HG03457 (cell line): ENCODE results near the gene INTU.

Experiments
- ATAC-seq: cut with Tn5 transposase; IDR thresholded peaks from one replicate; pipeline ENCODE4 v1.9.1; 2021; ENCODE audit warnings: moderate number of reproducible peaks; ENCODE audit not compliant: unreplicated experiment

INTU gene

DNA sequence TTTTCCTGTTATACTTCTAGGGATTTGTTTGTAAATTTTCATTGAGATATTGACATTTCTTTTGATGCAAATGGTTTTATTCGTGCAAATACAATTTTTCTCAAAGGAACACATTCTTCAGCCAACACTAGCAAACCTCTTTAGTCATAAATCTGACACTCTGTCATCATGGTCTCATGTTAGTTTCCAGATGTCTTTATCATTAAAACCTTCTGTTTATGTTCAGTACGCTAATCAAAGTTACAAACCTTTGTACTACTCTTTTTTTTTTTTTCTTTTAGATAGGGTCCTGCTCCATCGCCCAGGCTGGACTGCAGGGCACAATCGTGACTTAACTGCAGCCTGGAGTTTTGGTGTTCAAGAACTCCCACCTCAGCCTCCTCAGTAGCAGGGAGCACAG is 104.5 kb downstream of the INTU start:
- ATAC-seq: no peak

DNA sequence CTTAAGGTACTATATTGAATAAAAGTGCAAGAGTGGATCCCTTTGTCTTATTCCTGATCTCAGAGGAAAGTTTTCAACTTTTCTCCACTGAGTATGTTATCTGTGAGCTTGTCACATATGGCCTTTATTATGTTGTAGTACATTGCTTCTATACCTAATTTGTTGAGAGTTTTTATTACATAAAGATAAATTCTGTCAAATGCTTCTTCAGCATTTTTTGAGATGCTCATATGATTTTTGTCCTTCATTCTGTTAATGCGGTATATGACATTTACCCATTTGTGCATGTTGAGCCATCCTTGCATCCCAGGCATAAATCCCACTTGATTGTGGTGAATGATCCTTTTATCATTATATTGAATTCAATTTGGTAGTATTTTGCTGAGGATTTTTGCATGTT is 108.5 kb downstream of the INTU start:
- no peak for ATAC-seq

DNA sequence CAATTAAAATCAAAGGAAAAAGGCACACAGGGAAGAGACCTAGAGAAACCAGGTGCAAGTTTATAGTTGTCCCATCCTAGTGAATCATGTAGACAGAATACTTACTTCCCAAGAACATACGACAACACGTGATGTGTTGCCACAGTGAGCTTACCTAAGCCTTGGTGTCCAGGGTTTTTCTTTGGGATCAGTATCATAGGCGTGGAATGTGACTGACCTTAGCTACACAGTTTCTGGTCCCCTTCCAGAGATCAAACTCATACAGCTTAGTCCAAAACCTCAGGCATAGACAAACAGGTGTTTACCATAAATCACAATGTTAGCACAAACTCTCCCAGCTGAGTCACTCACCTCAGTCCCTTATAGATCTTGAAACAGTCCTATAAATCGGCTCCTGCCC is 115.1 kb downstream of the INTU start:
- ATAC-seq: no peak

DNA sequence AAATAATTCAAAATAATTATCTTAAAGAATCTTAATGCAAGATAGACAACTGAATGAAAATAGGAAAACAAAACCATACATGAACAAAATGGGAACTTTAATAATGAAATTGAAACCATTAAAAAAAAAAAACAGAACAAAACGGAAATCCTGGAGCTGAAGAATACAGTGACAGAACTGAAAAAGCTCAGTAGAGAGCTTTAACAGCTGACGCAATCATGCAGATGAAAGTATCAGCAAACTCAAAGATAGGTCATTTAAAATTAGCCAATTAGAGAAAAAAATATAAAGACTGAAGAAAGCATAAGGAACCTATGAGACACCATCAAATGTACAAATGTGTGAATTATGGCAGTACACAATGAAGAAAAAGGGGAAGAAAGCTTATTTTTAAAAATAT is 116.2 kb downstream of the INTU start:
- no peak for ATAC-seq

DNA sequence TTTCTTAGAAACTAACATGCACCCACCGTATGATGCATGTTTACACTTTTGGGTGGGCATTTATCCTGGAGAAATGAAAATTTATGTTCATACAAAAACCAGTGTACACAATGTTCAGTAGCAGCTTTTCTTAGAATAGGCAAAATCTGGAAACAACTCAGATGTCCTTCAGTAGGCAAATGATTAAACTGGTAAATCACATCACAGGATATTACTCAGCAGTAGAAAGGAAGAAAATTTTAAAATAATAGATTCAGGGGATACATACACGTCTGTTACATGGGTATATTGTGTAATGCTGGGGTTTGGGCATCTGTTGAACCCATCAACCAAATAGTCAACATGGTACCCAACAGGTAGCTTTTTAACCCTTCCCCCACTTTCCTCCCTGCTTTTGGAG is 124.1 kb downstream of the INTU start:
- no peak for ATAC-seq

DNA sequence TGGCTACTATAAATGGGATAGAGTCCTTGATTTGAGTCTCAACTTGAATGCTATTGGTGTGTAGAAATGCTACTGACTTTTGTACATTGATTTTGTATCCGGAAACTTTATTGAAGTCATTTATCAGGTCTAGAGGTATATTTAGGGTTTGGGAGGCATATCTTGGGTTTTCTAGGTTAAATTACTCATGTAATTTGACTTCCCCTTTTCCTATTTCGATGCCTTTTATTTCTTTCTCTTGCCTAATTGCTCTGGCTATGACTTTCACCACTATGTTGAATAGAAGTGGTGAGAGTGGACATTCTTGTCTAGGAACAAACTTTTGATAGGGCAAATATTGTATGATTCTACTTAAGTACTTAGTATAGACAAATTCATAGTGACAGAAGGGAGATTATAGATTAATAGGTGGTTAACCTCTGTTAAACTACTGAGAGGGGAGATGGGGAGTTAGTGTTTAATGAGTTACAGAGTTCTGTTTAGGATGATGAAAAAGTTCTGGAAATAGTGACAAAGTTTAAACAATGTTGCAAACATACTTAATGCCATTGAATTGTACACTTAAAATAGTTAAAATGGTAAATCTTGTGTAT is 126.6 kb downstream of the INTU start:
- ATAC-seq: peak; percentile 91

DNA sequence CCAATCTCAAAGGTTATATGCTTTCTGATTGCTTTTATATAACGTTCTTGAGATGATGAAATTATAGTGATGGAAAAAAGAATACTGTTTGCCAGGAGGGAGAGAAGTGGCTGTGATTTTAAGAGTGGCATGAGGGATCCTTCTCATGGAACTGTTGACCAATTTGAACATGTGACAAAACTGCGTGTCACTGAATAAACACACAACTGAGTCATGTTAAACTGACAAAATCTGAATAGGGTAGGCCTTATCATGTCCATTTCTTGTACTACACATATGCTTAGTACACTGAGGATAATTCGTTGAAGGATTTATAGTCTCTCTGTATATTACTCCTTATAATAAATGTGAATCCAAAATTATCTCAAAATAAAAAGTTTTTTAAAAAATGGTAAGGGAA is 127.1 kb downstream of the INTU start:
- no peak for ATAC-seq

DNA sequence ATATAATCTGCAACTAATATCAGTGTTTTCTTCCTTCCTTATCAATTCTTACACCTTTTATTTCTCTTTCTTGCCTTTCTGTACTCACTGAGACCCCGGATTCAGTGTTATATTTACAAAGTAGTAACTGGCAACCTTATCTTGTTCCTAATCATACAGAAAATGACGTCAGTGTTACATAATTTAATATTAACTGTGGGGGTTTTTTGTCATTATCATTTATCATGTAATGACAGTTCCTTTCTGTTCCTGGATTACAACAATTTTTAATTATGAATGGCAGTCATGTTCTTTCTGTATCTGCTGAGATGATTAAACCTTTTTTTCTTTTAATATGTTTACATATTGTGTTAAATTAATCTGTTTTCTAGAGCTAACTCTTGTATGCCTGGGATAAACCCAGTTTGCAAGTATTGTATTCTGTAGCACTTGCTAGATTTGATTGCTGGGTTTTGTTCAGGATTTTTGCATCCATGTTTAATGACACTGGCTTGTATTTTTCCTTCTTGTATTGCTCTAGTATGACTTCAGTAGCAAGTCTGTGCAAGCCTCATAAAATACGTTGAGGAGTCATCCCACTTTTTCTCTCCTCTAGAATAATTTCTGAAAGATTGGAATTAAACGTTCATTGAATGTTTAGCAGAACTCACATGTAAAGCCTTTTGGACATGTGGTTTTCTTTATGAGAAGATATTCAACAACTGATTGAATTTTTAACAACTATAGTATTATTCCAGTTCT is 138.9 kb downstream of the INTU start:
- ATAC-seq: no peak

DNA sequence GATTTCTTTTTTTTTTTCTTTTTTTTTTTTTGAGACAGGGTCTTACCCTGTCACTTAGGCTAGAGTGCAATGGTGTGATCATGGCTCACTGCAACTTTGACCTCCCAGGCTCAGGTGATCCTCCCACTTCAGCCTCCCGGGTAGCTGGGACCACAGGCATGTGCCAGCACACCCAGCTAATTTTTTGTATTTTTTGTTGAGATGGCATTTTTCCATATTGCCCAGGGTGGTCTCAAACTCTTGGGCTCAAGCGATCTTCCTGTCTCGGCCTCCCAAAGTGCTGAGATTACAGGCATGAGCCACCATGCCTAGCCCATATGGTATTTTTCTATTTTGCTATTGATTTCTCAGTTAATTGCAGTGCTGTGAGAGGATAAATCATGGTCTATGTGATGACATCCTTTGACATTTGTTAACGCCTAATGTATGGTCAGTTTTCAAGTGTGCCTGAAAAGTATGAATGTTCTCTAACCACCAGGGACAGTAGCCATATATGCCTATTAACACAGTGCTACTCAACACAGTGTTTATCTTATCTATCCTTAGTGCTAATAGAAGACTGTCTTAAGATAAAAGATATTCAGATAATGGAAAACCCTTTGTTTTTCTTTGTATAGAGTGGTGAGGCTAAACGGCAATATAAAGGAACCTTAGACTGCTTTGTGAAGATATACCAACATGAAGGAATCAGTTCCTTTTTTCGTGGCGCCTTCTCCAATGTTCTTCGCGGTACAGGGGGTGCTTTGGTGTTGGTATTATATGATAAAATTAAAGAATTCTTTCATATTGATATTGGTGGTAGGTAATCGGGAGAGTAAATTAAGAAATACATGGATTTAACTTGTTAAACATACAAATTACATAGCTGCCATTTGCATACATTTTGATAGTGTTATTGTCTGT is 140.3 kb downstream of the INTU start:
- ATAC-seq: no peak

DNA sequence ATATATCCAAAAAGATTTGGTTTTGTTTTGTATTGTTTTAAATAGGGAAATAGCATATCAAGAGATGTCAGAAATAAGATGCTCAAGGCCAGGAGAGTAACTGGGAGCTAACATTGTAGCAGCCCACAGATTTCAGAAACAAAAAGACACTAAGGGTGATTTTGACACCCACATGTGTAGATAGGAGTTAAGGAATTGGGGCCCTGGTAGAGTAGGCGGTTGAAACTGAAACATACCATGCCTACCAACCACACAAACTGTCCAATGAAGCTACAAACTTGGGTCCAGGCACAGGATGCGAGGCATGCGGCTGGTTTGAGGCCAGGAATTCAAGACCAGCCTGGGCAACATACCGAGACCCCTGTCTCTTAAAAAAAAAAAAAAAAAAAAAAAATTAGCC is 143.1 kb downstream of the INTU start:
- no peak for ATAC-seq
